Common myeloid progenitor, CD34-positive (primary cell): Measurements from ENCODE around the gene GSN.

ENCODE experiments used
- CTCF ChIA-PET: fragments of 350-600 bp; sonication (Branson Sonifier 250); formaldehyde crosslinking; loops from one replicate; lab custom pipeline; 2021; ENCODE audit warnings: antibody characterized with exemption; lab: Charles Lee
- POLR2A ChIA-PET: fragments of 350-600 bp; sonication (Branson Sonifier 250); formaldehyde crosslinking; loops from one replicate; lab custom pipeline; 2021; ENCODE audit warnings: antibody characterized with exemption; lab: Charles Lee
- DNase-seq, 3 donors: peaks; one replicate each; pipeline versions ENCODE4 v3.0.0 to v3.0.0-alpha.2; 2013
- H3K27ac ChIP-seq, 2 experiments: 1 replicate in 1 of 2; 2 replicates in 1 of 2; pipeline ENCODE4 v1.7.0; 2013; ENCODE audit warnings: inconsistent platforms in 2 of 2, low read length in 2 of 2, mild to moderate bottlenecking in 2 of 2, low read depth in 1 of 2, moderate library complexity in 1 of 2; ENCODE audit not compliant: severe bottlenecking in 2 of 2, insufficient read depth in 1 of 2, poor library complexity in 1 of 2
- H3K27me3 ChIP-seq, 5 experiments: replicated peaks in 2 of 5; 1 replicate in 3 of 5; 2 replicates in 2 of 5; pipeline versions ENCODE4 v1.6.1 to v1.7.0; 2013; ENCODE audit warnings: low read length in 4 of 5, mild to moderate bottlenecking in 2 of 5, moderate library complexity in 2 of 5, inconsistent platforms in 1 of 5; ENCODE audit not compliant: insufficient read depth in 5 of 5, control insufficient read depth in 4 of 5
- H3K36me3 ChIP-seq, 4 experiments: 1 replicate in 2 of 4; 2 replicates in 2 of 4; pipeline versions ENCODE4 v1.6.1 to v1.7.0; 2013; ENCODE audit warnings: low read length in 3 of 4, control low read depth in 1 of 4, mild to moderate bottlenecking in 1 of 4; ENCODE audit not compliant: control insufficient read depth in 4 of 4, insufficient read depth in 4 of 4
- H3K4me1 ChIP-seq, 4 experiments: 1 replicate in 3 of 4; 2 replicates in 1 of 4; pipeline versions ENCODE4 v1.6.1 to v1.7.1; 2013; ENCODE audit warnings: low read length in 3 of 4, mild to moderate bottlenecking in 3 of 4, control low read depth in 1 of 4, inconsistent platforms in 1 of 4, moderate library complexity in 1 of 4; ENCODE audit not compliant: control insufficient read depth in 4 of 4, insufficient read depth in 4 of 4; ENCODE audit errors: control extremely low read depth in 1 of 4
- H3K4me3 ChIP-seq, 7 experiments: 1 replicate in 4 of 7; 2 replicates in 3 of 7; pipeline versions ENCODE4 v1.5.1 to v1.7.0; 2013; ENCODE audit warnings: mild to moderate bottlenecking in 7 of 7, low read length in 6 of 7, moderate library complexity in 6 of 7, inconsistent platforms in 2 of 7, low read depth in 2 of 7, control low read depth in 1 of 7; ENCODE audit not compliant: insufficient read depth in 4 of 7, control insufficient read depth in 1 of 7; ENCODE audit errors: extremely low read depth in 1 of 7
- H3K9me3 ChIP-seq, 5 experiments: 1 replicate in 4 of 5; 2 replicates in 1 of 5; pipeline versions ENCODE4 v1.6.1 to v1.7.1; 2013; ENCODE audit warnings: low read length in 4 of 5, mild to moderate bottlenecking in 2 of 5, inconsistent platforms in 1 of 5, low read depth in 1 of 5, moderate library complexity in 1 of 5; ENCODE audit not compliant: control insufficient read depth in 4 of 5, insufficient read depth in 2 of 5; ENCODE audit errors: control extremely low read depth in 1 of 5
- WGBS: methylation state at CpG from one replicate; pipeline ENCODE4 v1.1.5; 2013; ENCODE audit not compliant: insufficient coverage; 5-methylcytosine and 5-hydroxymethylcytosine counted together

Gene GSN

DNA sequence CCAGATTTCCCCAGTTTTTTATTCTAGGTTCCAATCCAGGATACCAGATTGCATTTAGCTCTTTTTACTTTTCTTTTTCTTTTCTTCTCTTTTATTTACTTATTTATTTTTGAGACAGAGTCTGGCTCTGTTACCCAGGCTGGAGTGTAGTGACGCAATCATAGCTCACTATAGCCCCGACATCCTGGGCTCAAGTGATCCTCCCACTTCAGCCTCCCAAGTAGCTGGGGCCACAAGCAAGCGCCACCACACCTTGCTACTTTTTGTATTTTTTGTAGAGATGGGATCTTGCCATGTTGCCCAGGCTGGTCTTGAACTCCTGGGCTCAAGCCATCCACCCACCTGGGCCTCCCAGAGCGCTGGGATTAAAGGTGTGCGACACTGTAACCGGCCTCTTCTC, 48.4 kb downstream of the GSN start:
- WGBS = 100% methylated on average over 2 of the region's 6 CpGs
- no peak overlapping the region for H3K4me3 ChIP-seq
- H3K27me3 ChIP-seq = no peaks in the 10 kb centered on the region
- peaks cover 0 to 12% (median 9%) of the 10 kb centered on the region in 4 experiments for H3K4me1 ChIP-seq
- H3K27ac ChIP-seq = no peak overlapping the region
- CTCF ChIA-PET = interaction anchor here (0.6 to 10.8 kb wide), 14 partner anchors 10 to 536 kb away, joined by 3 to 236 read pairs (median 4); no protein-coding TSS in a partner anchor
- H3K36me3 ChIP-seq = peaks cover 8 to 57% (median 40%) of the 10 kb centered on the region in 4 experiments
- no peaks in the 10 kb centered on the region for H3K9me3 ChIP-seq
- POLR2A ChIA-PET = no interaction called here
- DNase-seq = no peak

DNA sequence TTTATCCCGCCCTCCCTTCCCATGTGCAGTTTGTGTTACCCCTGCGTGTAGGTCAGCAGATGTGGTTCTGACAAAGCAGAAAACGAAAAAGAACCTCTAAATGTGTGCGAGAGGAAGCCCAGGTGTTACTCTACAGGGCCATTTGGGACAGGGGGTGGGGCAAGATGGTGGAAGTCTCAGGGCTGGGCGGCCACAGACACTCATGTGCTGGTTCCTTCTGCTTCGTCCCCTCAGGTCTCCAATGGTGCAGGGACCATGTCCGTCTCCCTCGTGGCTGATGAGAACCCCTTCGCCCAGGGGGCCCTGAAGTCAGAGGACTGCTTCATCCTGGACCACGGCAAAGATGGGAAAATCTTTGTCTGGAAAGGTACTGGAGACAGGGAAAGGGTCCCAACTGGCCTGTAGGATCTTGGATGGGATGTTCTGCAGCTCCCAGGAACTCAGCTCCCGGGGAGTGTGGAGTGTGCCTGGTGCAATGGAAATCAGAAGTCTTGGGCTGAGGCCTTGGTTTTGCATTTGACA, 49.0 kb downstream of the GSN start:
- POLR2A ChIA-PET = no interaction called here
- Histone ChIP-seq H3K4me1 (peaks cover 0 to 13% (median 9%) of the 10 kb centered on the region in 4 experiments), H3K4me3 (no peak overlapping the region), H3K36me3 (peaks cover 3 to 53% (median 35%) of the 10 kb centered on the region in 4 experiments), H3K27me3 (no peaks in the 10 kb centered on the region), H3K27ac (no peak overlapping the region), H3K9me3 (no peaks in the 10 kb centered on the region)
- 95% methylated on average over 6 of the region's 11 CpGs for WGBS
- CTCF ChIA-PET = interaction anchor here (1.1 to 10.8 kb wide), 14 partner anchors 7 to 103 kb away, joined by 3 to 236 read pairs (median 5); no protein-coding TSS in a partner anchor
- no peak for DNase-seq

DNA sequence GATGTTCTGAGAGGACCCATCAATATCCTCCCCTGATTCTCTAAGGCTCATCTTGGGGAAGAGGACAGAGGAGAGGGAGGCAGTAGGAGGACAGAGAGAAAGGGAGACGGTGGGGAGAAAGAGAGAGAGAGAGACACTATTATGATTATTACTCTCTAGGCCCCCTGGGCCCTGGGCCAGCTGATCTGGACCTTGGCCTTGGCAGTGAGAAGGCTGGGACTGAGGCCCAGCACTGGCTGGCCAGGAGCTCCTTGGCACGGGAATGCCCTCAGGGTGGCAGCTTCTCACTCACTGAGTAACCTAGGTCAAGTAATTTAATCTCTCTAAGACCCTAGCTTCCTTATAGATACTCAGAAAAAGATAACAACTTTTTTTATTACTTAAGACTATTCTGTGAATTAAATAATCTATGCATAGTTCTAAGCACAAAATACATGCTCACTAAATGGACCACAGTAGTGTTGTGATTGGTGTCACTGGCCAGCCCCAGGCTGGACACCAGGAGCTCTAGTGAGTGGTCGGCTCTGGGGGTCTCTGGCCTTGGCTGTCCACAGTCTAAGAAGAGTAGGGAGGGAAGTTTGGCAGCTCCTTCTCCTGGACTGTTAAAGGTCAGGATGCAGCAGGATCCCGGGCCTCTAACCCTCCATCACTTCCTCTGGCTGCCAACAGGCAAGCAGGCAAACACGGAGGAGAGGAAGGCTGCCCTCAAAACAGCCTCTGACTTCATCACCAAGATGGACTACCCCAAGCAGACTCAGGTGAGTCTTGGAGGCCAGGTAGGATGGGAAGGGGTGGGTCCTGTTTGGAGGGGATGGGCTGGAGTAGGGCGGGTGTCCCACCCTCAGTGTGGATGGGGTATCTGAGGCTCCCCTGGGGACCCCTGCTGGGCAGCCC, 50.0 kb downstream of the GSN start:
- H3K4me1 ChIP-seq = peaks cover 0 to 18% (median 12%) of the 10 kb centered on the region in 4 experiments
- no peak overlapping the region for H3K27ac ChIP-seq
- POLR2A ChIA-PET = no interaction called here
- no peaks in the 10 kb centered on the region for H3K9me3 ChIP-seq
- peaks cover 0 to 44% (median 33%) of the 10 kb centered on the region in 4 experiments for H3K36me3 ChIP-seq
- H3K4me3 ChIP-seq = no peak overlapping the region
- CTCF ChIA-PET = interaction anchor here (0.8 to 10.8 kb wide), 16 partner anchors 8 to 104 kb away, joined by 3 to 236 read pairs (median 5); no protein-coding TSS in a partner anchor
- 96% methylated on average over 4 of the region's 6 CpGs for WGBS
- DNase-seq = no peak
- no peaks in the 10 kb centered on the region for H3K27me3 ChIP-seq

DNA sequence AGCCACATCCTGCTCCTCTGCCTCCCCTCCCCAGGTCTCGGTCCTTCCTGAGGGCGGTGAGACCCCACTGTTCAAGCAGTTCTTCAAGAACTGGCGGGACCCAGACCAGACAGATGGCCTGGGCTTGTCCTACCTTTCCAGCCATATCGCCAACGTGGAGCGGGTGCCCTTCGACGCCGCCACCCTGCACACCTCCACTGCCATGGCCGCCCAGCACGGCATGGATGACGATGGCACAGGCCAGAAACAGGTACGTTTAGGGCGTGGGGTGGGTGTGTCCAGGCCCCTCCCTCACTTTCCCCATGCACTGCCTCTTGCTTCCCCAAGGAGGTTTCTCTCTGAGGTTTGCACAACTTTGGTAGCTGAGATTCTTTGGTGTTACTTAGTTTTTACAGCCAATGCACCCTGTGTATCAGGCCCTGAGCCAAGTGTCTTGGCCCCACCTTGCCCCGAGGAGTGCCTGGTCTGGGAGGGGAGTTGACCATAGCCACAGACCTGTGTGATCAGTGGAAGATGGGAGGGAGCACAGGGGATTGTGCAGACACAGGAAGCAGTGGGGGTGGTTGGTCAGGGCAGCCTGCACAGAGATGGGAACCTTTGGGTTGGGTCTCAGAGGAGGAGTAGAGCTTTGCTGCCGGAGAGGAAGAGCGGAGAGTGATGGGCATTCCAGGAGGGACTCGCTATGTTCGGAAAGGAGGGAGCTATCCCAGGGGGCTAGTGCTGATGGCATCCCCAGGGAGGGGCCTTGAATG, 50.8 kb downstream of the GSN start:
- H3K4me1 ChIP-seq = peaks cover 0 to 18% (median 12%) of the 10 kb centered on the region in 4 experiments
- H3K4me3 ChIP-seq = no peak overlapping the region
- no peaks in the 10 kb centered on the region for H3K9me3 ChIP-seq
- WGBS = 98% methylated on average over 19 of the region's 19 CpGs
- peaks cover 0 to 37% (median 28%) of the 10 kb centered on the region in 4 experiments for H3K36me3 ChIP-seq
- no peak overlapping the region for H3K27ac ChIP-seq
- ChIA-PET POLR2A (interaction anchor here (0.7 kb wide), 1 partner anchor 157 kb away, joined by 3 read pairs; no protein-coding TSS in a partner anchor), CTCF (interaction anchor here (0.6 to 10.8 kb wide), 34 partner anchors 9 to 121 kb away, joined by 3 to 236 read pairs (median 6); partner anchors contain the start of gene GSN)
- no peaks in the 10 kb centered on the region for H3K27me3 ChIP-seq
- no peak for DNase-seq

DNA sequence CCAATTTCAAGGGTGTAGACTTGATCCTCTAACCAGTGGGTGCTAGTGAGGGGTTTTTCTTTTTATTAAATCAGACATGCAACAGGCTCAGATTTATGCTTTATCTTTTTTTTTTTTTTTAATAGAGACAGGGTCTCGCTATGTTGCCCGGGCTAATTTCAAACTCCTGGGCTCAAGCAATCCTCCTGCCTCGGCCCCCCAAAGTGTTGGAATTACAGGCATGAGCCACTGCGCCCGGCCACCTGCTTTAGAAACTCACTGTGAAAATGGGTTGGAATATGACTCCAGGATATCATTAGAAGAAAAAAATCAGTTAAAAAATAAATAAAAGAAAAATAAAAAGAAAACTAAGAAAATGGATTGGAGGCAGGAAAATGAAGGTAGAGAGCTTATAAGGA, 51.4 kb downstream of the GSN start:
- Histone ChIP-seq H3K36me3 (peaks cover 3 to 37% (median 27%) of the 10 kb centered on the region in 4 experiments), H3K27ac (no peak overlapping the region), H3K27me3 (no peaks in the 10 kb centered on the region), H3K4me3 (no peak overlapping the region), H3K4me1 (peaks cover 0 to 18% (median 12%) of the 10 kb centered on the region in 4 experiments), H3K9me3 (no peaks in the 10 kb centered on the region)
- ChIA-PET POLR2A (interaction anchor here (0.7 to 1.0 kb wide), 3 partner anchors 19 to 157 kb away, joined by 3 to 4 read pairs (median 3); no protein-coding TSS in a partner anchor), CTCF (interaction anchor here (0.6 to 10.8 kb wide), 47 partner anchors 8 to 217 kb away, joined by 3 to 236 read pairs (median 6); partner anchors contain the start of gene GSN)
- 100% methylated on average over 3 of the region's 5 CpGs for WGBS
- no peak for DNase-seq

DNA sequence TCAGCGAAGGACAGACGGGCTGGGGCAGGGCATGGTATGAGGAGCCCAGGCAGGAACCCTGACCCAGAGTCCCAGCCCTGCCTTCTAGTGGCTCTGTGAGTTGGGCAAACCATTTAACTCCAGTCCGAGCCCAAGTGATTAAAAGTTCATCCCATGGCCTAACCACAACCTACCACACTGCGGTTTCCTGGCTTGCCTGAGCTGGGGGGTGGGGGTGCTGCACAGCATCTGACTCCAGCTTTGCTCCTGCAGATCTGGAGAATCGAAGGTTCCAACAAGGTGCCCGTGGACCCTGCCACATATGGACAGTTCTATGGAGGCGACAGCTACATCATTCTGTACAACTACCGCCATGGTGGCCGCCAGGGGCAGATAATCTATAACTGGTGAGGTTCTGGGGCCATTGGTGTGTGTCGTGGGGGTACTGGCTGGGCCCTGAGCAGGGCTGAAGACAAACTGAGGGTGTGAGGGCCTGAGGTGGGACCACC, 53.1 kb downstream of the GSN start:
- Histone ChIP-seq H3K27ac (no peak overlapping the region), H3K9me3 (no peaks in the 10 kb centered on the region), H3K4me1 (peaks cover 0 to 18% (median 12%) of the 10 kb centered on the region in 4 experiments), H3K4me3 (peak overlapping the region in 2 of 7 experiments; percentile 48 to 58), H3K36me3 (peaks cover 5 to 53% (median 37%) of the 10 kb centered on the region in 4 experiments), H3K27me3 (no peaks in the 10 kb centered on the region)
- ChIA-PET POLR2A (interaction anchor here (0.9 kb wide), 1 partner anchor 49 kb away, joined by 3 read pairs; the partner anchor contains the start of gene STOM), CTCF (interaction anchor here (0.7 to 10.8 kb wide), 23 partner anchors 8 to 217 kb away, joined by 3 to 236 read pairs (median 11); no protein-coding TSS in a partner anchor)
- 54% methylated on average over 9 of the region's 10 CpGs for WGBS
- DNase-seq = peak; percentile 48 to 78 (median 77)
